ENCODE results near the gene TMOD1. TPM values are rescaled to one million over a fixed set of nuclear protein-coding genes. Genes with fewer than 3 reads are reported as not detected.
A peak's percentile ranks its signal among the peaks of the same experiment; 100 is the strongest.

Gene TMOD1
- total and polyA plus RNA-seq, 10 donors, result 1.6 to 5.8 (median 2.7) TPM

DNA sequence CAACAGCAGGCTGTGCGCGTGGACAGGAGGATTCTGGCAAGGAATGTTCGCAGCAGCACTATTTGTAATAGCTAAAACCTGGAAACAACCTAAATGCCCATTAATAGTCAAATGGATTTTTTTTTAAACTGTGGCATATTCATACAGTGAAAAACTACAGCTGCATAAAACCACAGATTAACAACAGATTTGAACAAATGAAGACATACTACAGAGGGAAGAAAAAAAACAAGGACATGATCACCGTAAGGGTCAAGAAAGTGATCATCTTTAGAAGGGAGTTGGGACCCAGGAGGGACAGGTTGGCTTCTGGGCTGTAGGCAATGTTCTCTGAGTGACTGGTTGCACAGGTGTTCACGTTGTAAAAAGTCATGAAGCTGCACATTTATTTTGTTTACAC lies 1.2 kb upstream of the TMOD1 start:
- intact Hi-C loops (cut with DNase I; ENCODE audit: low total_unique reads), result no loop called here
- H3K4me1 ChIP-seq, result peaks cover 6 to 28% (median 22%) of the 10 kb centered on the region in 6 donors
- peaks cover 0 to 9% (median 0%) of the 10 kb centered on the region in 8 donors for H3K9me3 ChIP-seq
- WGBS, 5 donors, result 47 to 56% (median 50%) methylated on average over 5 of the region's 5 CpGs
- peaks cover 0 to 21% (median 17%) of the 10 kb centered on the region in 6 donors for H3K36me3 ChIP-seq
- H3K4me3 ChIP-seq, result no peak overlapping the region
- TF ChIP-seq POLR2AphosphoS5 (IDR thresholded peaks at IDR 0.05), result no peak
- TF ChIP-seq, protein P1, sequence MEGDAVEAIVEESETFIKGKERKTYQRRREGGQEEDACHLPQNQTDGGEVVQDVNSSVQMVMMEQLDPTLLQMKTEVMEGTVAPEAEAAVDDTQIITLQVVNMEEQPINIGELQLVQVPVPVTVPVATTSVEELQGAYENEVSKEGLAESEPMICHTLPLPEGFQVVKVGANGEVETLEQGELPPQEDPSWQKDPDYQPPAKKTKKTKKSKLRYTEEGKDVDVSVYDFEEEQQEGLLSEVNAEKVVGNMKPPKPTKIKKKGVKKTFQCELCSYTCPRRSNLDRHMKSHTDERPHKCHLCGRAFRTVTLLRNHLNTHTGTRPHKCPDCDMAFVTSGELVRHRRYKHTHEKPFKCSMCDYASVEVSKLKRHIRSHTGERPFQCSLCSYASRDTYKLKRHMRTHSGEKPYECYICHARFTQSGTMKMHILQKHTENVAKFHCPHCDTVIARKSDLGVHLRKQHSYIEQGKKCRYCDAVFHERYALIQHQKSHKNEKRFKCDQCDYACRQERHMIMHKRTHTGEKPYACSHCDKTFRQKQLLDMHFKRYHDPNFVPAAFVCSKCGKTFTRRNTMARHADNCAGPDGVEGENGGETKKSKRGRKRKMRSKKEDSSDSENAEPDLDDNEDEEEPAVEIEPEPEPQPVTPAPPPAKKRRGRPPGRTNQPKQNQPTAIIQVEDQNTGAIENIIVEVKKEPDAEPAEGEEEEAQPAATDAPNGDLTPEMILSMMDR (IDR thresholded peaks at IDR 0.05 in 8 of 11, conservative IDR thresholded peaks at IDR 0.05 in 3 of 11), result no peak
- H3K27ac ChIP-seq, result no peak overlapping the region
- H3K27me3 ChIP-seq (replicated peaks in 1 of 7), result peaks cover 0 to 70% (median 49%) of the 10 kb centered on the region in 7 donors
- no peak for DNase-seq

DNA sequence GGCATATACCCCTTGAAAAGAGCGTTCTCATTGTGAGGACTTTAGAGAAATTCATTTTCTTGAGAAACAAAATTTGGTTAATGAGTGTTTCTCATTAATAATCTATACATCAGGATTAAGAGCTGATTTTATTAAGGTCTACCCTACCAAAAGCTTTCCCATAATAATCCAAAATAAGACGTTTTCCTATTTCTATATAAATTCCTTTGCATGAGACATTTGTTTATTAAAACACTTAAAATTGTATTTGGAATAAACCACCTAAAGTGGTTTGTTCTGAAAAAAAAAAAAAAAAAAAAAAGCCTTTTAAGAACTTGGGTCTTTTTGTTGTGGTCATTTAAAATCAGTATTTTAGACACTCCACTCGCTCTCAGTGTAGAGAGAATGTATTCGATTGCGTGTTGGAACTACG lies 695 bp upstream of the TMOD1 start:
- peak overlapping the region in 6 of 8 donors; percentile 36 to 81 (median 58) for H3K4me3 ChIP-seq

DNA sequence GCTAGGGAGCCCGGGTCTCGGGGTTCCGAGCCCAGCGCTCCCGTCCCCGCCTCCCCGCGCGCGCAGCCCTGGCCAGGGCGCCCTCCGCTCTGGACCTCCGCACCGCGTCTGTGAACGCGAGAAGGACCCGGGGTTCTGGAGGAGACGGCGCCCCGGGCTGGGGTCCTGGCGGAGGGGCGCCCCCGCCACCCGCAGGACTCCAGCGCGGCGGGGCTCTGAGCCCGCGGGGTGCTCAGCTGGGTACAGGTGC lies 431 bp downstream of the TMOD1 start:
- H3K27ac ChIP-seq, result peak overlapping the region in 1 of 8 donors; percentile 33
- peak overlapping the region; percentile 36 to 81 (median 58) for H3K4me3 ChIP-seq
- peaks cover 0 to 5% (median 2%) of the 10 kb centered on the region in 6 donors for H3K36me3 ChIP-seq
- H3K4me1 ChIP-seq, result peaks cover 6 to 28% (median 22%) of the 10 kb centered on the region in 6 donors
- DNase-seq, result peak; percentile 74
- intact Hi-C loops (cut with DNase I; ENCODE audit: low total_unique reads), result no loop called here
- no peak for TF ChIP-seq POLR2A (IDR thresholded peaks at IDR 0.05)
- no peak for TF ChIP-seq POLR2AphosphoS5 (IDR thresholded peaks at IDR 0.05)
- TF ChIP-seq, protein P1 (IDR thresholded peaks at IDR 0.05 in 8 of 11, conservative IDR thresholded peaks at IDR 0.05 in 3 of 11), result peak in 1 of 11 experiments; percentile 5
- peaks cover 0 to 9% (median 0%) of the 10 kb centered on the region in 8 donors for H3K9me3 ChIP-seq
- peaks cover 0 to 86% (median 49%) of the 10 kb centered on the region in 7 donors for H3K27me3 ChIP-seq (replicated peaks in 1 of 7)
- 0 to 1% (median 1%) methylated on average over 3 to 30 of the region's 30 CpGs for WGBS, 5 donors

More for the DNA sequence above, 695 bp upstream of the TMOD1 start:
- Histone ChIP-seq H3K27ac (no peak overlapping the region), H3K27me3 (replicated peaks in 1 of 7) (peaks cover 0 to 75% (median 49%) of the 10 kb centered on the region in 7 donors), H3K9me3 (peaks cover 0 to 9% (median 0%) of the 10 kb centered on the region in 8 donors), H3K36me3 (peaks cover 0 to 16% (median 13%) of the 10 kb centered on the region in 6 donors), H3K4me1 (peaks cover 6 to 28% (median 22%) of the 10 kb centered on the region in 6 donors)
- no peak for DNase-seq
- intact Hi-C loops (cut with DNase I; ENCODE audit: low total_unique reads), result no loop called here
- TF ChIP-seq, protein P1 (IDR thresholded peaks at IDR 0.05 in 8 of 11, conservative IDR thresholded peaks at IDR 0.05 in 3 of 11), result no peak
- TF ChIP-seq POLR2A (IDR thresholded peaks at IDR 0.05) (no peak), POLR2AphosphoS5 (IDR thresholded peaks at IDR 0.05) (no peak)
- WGBS, 5 donors, result 13 to 16% (median 15%) methylated on average over 6 of the region's 6 CpGs

DNA sequence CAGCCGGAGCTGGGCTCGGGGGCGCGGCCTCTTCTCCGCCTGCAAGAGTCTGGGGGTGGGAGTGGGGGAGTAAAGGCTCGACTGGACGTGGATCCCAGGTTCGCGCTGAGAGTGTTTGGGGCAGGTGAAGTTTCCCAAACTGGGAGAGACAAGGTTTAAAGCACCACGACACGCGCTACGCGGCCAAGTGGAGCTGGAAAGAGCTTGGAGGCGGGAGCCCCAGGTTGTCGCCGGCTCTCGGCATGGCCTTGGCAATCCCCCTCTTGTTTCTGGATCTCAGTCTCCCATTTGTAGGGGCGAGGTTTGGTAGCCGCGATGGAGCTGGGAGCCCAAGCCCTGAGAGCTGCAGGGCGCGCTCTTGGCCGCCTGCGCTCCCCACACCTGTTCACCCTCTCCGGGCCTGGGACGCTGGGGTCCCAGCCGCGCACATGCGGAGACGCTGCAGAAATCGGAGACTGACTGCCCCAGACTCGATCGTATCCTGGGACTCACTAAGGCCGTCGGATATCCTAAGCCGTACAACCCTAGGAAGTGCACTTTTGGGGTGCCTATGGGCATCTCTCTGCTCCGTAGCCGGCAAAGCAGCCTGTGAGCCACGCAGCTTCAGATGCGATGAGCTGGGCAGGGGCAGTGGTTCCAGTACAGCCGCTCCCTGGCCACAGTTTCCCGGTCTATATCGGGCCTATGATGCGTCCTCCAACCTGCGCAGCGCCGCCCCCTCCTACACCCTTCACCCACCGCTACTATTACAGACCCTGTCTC lies 937 bp downstream of the TMOD1 start:
- TF ChIP-seq, protein P1 (IDR thresholded peaks at IDR 0.05 in 8 of 11, conservative IDR thresholded peaks at IDR 0.05 in 3 of 11), result no peak
- TF ChIP-seq POLR2A (IDR thresholded peaks at IDR 0.05) (no peak), POLR2AphosphoS5 (IDR thresholded peaks at IDR 0.05) (no peak)
- Histone ChIP-seq H3K27ac (peak overlapping the region in 1 of 8 donors; percentile 33), H3K4me1 (peaks cover 6 to 28% (median 22%) of the 10 kb centered on the region in 6 donors), H3K4me3 (peak overlapping the region; percentile 36 to 81 (median 58)), H3K36me3 (no peaks in the 10 kb centered on the region), H3K9me3 (peaks cover 0 to 9% (median 0%) of the 10 kb centered on the region in 8 donors), H3K27me3 (replicated peaks in 1 of 7) (peaks cover 0 to 89% (median 49%) of the 10 kb centered on the region in 7 donors)
- no peak for DNase-seq
- intact Hi-C loops (cut with DNase I; ENCODE audit: low total_unique reads), result no loop called here
- 1 to 4% (median 4%) methylated on average over 27 to 49 of the region's 49 CpGs for WGBS, 5 donors
